Measurements from ENCODE around the gene RNF166. TPM values are rescaled to one million over a fixed set of nuclear protein-coding genes. Genes with fewer than 3 reads are reported as not detected.

Gene RNF166
- total RNA-seq, 4 donors from 2014 or later: 23.3 to 33.5 (median 27.5) TPM

DNA sequence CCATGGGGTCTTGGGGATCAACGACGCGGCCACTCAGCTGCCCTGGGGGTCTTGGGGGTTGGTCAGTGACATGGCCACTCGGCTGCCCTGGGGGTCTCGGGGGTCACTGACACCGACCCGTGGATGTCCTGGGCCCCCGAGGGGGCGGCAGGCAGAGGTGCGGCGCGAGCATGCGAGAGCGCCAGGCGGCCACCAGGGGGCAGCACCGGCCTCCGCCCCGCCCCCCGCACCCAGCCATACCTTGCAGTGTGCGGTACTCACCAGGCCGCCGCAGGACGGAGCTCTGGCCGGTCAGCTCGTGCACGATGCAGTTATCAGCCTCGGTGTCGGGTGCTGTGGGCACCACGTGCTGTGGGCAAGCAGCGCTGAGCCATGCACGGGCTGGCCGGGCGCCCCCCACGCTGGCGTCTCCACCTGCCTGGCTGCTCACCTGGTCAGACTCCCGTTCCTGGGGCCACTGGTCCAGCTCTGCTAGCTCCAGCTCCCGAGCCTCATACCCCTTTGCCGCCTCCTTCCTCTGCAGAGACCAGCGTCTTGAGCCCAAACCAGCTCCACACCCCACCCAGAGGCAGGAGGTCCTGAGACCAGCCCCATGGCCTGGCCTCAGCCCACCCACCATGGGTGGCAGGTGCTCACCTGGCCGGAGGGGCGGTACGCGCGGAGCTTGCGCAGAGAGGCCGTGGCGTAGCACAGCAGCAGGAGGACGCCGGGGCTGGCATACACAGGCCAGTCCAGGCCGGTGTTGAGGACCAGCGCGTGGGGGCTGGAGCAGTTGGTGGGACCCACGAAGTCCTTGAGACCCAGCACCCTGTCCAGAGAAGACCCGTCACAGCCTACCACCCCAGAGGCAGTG is 31.3 kb upstream of the RNF166 start:
- Histone ChIP-seq H3K36me3 (peaks cover 42 to 97% (median 88%) of the 10 kb centered on the region in 4 donors), H3K9me3 (no peaks in the 10 kb centered on the region), H3K4me3 (no peak overlapping the region), H3K4me1 (peaks cover 5 to 18% (median 11%) of the 10 kb centered on the region in 4 donors), H3K27me3 (no peaks in the 10 kb centered on the region), H3K27ac (replicated peaks in 1 of 4) (peak overlapping the region in 2 of 4 donors; percentile 23 to 52)
- TF ChIP-seq POLR2AphosphoS5 (IDR thresholded peaks at IDR 0.05): peak in 1 of 2 donors; percentile 75
- no peak for TF ChIP-seq EP300 (IDR thresholded peaks at IDR 0.05)
- TF ChIP-seq, protein P1, sequence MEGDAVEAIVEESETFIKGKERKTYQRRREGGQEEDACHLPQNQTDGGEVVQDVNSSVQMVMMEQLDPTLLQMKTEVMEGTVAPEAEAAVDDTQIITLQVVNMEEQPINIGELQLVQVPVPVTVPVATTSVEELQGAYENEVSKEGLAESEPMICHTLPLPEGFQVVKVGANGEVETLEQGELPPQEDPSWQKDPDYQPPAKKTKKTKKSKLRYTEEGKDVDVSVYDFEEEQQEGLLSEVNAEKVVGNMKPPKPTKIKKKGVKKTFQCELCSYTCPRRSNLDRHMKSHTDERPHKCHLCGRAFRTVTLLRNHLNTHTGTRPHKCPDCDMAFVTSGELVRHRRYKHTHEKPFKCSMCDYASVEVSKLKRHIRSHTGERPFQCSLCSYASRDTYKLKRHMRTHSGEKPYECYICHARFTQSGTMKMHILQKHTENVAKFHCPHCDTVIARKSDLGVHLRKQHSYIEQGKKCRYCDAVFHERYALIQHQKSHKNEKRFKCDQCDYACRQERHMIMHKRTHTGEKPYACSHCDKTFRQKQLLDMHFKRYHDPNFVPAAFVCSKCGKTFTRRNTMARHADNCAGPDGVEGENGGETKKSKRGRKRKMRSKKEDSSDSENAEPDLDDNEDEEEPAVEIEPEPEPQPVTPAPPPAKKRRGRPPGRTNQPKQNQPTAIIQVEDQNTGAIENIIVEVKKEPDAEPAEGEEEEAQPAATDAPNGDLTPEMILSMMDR (IDR thresholded peaks at IDR 0.05): peak in 2 of 3 experiments; percentile 98 to 99
- no peak for TF ChIP-seq POLR2A (IDR thresholded peaks at IDR 0.05; ENCODE audit: low read depth)
- WGBS: 24% methylated on average over 13 of the region's 54 CpGs
- DNase-seq (ENCODE audit: extremely low spot score): no peak
- intact Hi-C loops (cut with DNase I): no loop called here

DNA sequence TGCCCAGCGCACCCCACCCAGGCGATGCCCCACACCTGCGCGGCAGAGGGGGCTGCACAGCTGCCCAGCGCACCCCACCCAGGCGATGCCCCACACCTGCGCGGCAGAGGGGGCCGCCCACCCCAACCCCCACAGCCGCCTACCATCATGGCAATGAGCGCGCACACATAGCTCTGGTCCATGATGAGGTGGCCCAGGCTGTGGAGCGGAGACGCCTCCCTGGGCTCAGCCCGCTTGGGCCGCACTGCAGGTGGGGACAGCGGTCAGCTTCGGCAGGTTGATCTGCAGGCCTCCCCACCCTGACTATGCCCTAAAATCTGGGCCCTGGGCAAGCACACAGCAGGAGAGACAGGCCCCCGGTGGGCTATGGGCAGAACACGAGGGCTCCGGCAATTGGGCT is 30.3 kb upstream of the RNF166 start:
- Histone ChIP-seq H3K9me3 (no peaks in the 10 kb centered on the region), H3K27me3 (no peaks in the 10 kb centered on the region), H3K27ac (replicated peaks in 1 of 4) (no peak overlapping the region), H3K4me1 (peaks cover 5 to 18% (median 11%) of the 10 kb centered on the region in 4 donors), H3K36me3 (peaks cover 45 to 98% (median 88%) of the 10 kb centered on the region in 4 donors), H3K4me3 (no peak overlapping the region)
- DNase-seq (ENCODE audit: extremely low spot score): no peak
- intact Hi-C loops (cut with DNase I): no loop called here
- 91% methylated on average over 9 of the region's 21 CpGs for WGBS
- TF ChIP-seq, protein P1 (IDR thresholded peaks at IDR 0.05): no peak
- TF ChIP-seq EP300 (IDR thresholded peaks at IDR 0.05) (no peak), POLR2A (IDR thresholded peaks at IDR 0.05; ENCODE audit: low read depth) (no peak), POLR2AphosphoS5 (IDR thresholded peaks at IDR 0.05) (no peak)

DNA sequence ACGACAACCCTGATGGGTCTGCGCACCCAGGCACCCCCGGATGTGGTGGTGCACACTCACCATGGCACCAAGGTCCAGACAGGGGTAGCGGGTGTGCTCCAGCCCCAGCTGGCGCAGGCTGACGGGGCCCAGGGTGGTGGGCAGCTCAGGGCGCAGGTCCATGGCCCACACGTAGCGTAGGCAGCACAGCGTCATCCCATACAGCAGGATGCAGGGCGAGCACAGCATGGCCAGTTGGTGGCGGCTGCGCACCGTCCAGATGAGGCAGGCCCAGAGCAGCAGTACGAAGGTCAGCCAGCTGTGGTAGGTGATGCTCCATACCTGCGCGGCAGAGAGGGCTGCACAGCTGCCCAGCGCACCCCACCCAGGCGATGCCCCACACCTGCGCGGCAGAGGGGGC is 29.9 kb upstream of the RNF166 start:
- intact Hi-C loops (cut with DNase I): no loop called here
- Histone ChIP-seq H3K27me3 (no peaks in the 10 kb centered on the region), H3K9me3 (no peaks in the 10 kb centered on the region), H3K27ac (replicated peaks in 1 of 4) (no peak overlapping the region), H3K4me1 (peaks cover 5 to 18% (median 11%) of the 10 kb centered on the region in 4 donors), H3K4me3 (no peak overlapping the region), H3K36me3 (peaks cover 47 to 98% (median 88%) of the 10 kb centered on the region in 4 donors)
- WGBS: 92% methylated on average over 10 of the region's 21 CpGs
- no peak for DNase-seq (ENCODE audit: extremely low spot score)
- TF ChIP-seq POLR2A (IDR thresholded peaks at IDR 0.05; ENCODE audit: low read depth) (no peak), EP300 (IDR thresholded peaks at IDR 0.05) (no peak), POLR2AphosphoS5 (IDR thresholded peaks at IDR 0.05) (no peak)
- TF ChIP-seq, protein P1 (IDR thresholded peaks at IDR 0.05): no peak

DNA sequence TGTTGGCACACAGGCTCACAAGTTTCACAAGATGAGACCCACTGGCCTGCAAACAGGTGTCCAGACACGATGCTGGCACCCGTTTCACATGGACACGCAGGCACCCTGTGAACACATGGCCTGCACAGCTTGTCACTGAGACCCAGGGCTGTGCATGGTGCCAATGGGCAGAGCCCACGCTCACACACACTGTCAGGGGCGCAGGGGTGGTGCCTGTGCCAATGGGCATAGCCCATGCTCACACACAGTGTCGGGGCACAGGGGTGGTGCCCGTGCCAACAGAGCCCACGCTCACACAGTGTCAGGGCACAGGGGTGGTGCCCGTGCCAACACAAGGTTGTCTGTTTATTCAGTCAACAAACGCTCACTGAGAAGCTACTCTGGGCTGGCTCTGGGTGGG is 29.4 kb upstream of the RNF166 start:
- no peak overlapping the region for H3K27ac ChIP-seq (replicated peaks in 1 of 4)
- H3K27me3 ChIP-seq: no peaks in the 10 kb centered on the region
- H3K9me3 ChIP-seq: no peaks in the 10 kb centered on the region
- no peak overlapping the region for H3K4me3 ChIP-seq
- TF ChIP-seq POLR2A (IDR thresholded peaks at IDR 0.05; ENCODE audit: low read depth): no peak
- no peak for TF ChIP-seq EP300 (IDR thresholded peaks at IDR 0.05)
- no peak for TF ChIP-seq POLR2AphosphoS5 (IDR thresholded peaks at IDR 0.05)
- TF ChIP-seq, protein P1 (IDR thresholded peaks at IDR 0.05): no peak
- H3K4me1 ChIP-seq: peaks cover 5 to 18% (median 11%) of the 10 kb centered on the region in 4 donors
- WGBS: 60% methylated on average over 4 of the region's 10 CpGs
- H3K36me3 ChIP-seq: peaks cover 47 to 98% (median 88%) of the 10 kb centered on the region in 4 donors
- intact Hi-C loops (cut with DNase I): no loop called here
- no peak for DNase-seq (ENCODE audit: extremely low spot score)

All from esophagus muscularis mucosa (tissue), 4 donors.